Mucosa of rectum (tissue), 2 donors: ENCODE results near the gene RBBP8NL.

Experiments
- H3K27ac ChIP-seq, 2 donors: one replicate each; pipeline ENCODE4 v1.7.0; 2013; ENCODE audit warnings: inconsistent platforms in 2 of 2, low read depth in 2 of 2, low read length in 2 of 2
- H3K27me3 ChIP-seq, 2 donors: one replicate each; pipeline ENCODE4 v1.7.0; 2013; ENCODE audit warnings: low read length in 2 of 2; ENCODE audit not compliant: control insufficient read depth in 2 of 2, insufficient read depth in 2 of 2
- H3K36me3 ChIP-seq, 2 donors: one replicate each; pipeline ENCODE4 v1.7.0; 2013; ENCODE audit warnings: low read length in 2 of 2; ENCODE audit not compliant: control insufficient read depth in 2 of 2, insufficient read depth in 2 of 2
- H3K4me1 ChIP-seq, 2 donors: one replicate each; pipeline ENCODE4 v1.7.0; 2013; ENCODE audit warnings: low read length in 2 of 2, mild to moderate bottlenecking in 1 of 2; ENCODE audit not compliant: control insufficient read depth in 2 of 2, insufficient read depth in 2 of 2
- H3K4me3 ChIP-seq, 2 donors: one replicate each; pipeline ENCODE4 v1.7.0; 2013; ENCODE audit warnings: low read length in 2 of 2
- H3K9ac ChIP-seq, 2 donors: one replicate each; pipeline ENCODE4 v1.7.0; 2013; ENCODE audit warnings: low read length in 2 of 2, low read depth in 1 of 2, mild to moderate bottlenecking in 1 of 2
- H3K9me3 ChIP-seq, 2 donors: one replicate each; pipeline ENCODE4 v1.7.0; 2013; ENCODE audit warnings: low read length in 2 of 2; ENCODE audit not compliant: control insufficient read depth in 2 of 2
- donor health status: healthy.
- donor health status: Normal muscosa, but diverticular disease.

The RBBP8NL gene

DNA sequence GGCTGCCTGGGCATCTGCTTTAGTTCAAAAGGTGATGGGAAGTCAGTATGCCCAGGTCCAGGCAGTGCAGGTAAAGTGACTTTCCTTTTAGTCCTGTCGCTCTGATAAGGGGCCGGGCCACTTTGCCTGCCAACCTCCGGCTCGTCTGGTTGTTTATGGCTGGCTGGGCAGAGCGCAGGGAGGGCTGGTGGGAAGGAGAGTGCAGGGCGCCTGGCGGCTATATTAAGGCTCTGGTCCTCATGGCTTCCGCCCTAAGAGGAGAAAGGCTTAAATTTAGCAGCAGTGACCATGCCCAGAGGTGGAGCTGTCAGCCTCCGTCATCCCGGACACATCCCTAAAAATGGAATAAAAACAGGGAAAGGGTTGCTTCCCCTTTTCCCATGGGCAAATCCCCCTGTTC lies 33.8 kb upstream of the RBBP8NL start:
- Histone ChIP-seq H3K9ac (no peak overlapping the region), H3K4me3 (no peak overlapping the region), H3K4me1 (no peaks in the 10 kb centered on the region), H3K36me3 (no peaks in the 10 kb centered on the region), H3K27me3 (no peaks in the 10 kb centered on the region), H3K9me3 (no peaks in the 10 kb centered on the region), H3K27ac (no peak overlapping the region)

DNA sequence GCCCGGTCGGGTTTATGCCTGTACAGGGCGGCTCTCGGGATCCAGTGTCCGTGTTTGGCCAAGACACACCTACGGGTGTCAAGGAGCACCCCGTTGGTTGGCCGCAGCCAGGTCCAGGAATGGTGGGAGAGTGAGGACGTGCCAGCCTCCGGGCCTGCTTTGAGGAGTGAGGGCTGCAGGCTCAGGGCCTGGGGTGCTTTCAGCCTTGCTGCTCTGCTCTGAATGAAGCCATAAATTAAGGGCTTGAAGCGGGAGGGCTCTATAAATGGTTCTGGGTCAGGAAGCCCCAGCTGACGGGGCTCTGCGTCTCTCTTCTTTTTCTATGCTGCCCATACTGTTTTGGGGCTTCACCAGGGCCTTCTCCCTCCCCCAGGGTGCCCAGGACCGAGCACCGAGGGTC lies 33.3 kb upstream of the RBBP8NL start:
- Histone ChIP-seq H3K9ac (no peak overlapping the region), H3K36me3 (no peaks in the 10 kb centered on the region), H3K27ac (no peak overlapping the region), H3K27me3 (no peaks in the 10 kb centered on the region), H3K4me3 (no peak overlapping the region), H3K4me1 (no peaks in the 10 kb centered on the region), H3K9me3 (no peaks in the 10 kb centered on the region)

DNA sequence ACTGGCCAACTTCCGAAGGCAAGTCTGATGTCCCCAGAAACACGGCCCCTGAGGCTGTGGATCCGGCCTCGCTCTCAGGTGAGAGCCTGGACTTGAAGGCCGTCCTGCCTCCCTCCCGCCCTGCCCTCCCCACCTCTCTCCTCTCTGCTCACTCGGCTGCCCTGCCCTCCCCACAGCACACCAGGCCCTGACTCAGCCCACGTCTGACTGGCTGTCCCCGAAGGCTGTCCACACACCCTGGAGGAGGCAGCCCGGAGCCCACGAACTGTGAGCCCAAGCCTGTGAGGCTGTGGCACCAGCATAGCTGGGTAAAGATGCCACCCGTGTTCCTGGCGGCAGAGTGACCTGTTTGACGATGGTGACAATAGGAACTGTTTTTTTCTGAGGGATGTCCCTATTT lies 32.1 kb upstream of the RBBP8NL start:
- Histone ChIP-seq H3K4me1 (no peaks in the 10 kb centered on the region), H3K36me3 (no peaks in the 10 kb centered on the region), H3K9ac (no peak overlapping the region), H3K27me3 (no peaks in the 10 kb centered on the region), H3K27ac (no peak overlapping the region), H3K4me3 (no peak overlapping the region), H3K9me3 (no peaks in the 10 kb centered on the region)

DNA sequence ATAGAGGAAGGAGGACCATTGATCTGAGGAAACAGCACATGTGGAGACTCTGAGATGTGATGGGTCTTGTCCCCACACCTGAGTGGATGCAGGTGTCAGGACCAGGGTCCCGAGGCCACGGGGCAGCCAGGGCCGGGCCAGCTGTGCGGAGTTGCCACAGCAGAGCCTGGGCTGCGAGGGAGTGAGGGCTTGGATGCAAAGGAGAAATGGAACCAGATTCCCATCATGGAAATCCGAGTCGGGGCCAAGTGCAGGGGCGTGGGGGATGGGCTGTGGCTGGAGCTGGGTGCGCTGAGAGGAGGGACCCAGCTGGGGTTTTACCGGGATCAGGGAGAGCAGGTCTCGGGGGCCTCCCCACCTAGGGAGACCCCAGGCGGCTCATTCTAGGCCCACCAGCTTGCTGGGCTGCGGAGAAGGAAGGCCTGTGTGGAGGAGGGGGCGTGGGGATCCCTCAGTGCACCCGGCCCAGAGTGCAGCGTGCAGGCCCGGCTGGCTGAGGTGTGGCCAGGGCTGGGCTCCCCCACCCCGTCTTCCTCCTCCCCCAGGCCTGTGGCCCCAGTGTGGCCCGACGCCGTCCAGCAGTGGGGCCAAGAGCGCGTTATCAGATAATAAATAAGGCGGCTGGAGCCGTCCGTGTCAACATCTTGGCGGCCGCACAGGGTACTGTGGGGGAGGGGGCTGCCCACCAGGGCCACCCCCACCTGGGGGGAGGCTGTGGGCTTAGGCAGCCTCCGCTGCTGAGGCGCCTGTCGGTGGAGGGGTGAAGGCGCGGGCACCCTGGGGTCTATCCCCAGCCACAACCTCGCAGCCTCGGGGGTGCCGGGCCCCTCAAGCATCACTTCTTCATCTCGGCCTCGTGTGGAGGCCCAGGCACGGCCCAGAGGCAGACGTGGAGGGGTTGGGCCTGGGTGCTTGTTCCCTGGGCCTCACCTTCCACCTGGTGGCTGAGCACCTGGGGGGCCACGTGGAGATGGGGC lies 31.2 kb upstream of the RBBP8NL start:
- no peak overlapping the region for H3K27ac ChIP-seq

DNA sequence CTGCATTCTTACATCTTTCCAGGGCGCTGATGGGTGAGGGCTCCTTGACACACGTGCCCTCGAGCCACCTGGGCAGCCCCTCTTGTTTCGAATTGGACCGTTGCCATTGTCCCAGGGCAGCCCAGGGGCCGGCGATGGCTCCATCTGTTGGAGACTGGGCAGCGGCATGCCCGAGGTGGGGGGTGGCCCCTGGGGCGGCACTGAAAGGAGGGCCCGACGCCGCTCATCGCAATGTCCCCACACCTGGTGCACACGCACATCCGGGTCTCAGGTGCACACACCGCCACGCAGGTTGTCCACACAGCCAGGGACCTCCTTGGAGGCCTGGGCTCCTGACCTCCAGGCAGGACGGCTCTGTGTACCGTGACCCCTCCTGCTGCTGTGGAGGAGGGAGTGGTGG lies 30.5 kb upstream of the RBBP8NL start:
- no peak overlapping the region for H3K27ac ChIP-seq
- no peak overlapping the region for H3K4me3 ChIP-seq
- no peaks in the 10 kb centered on the region for H3K27me3 ChIP-seq
- no peak overlapping the region for H3K9ac ChIP-seq
- H3K9me3 ChIP-seq: no peaks in the 10 kb centered on the region
- no peaks in the 10 kb centered on the region for H3K4me1 ChIP-seq
- H3K36me3 ChIP-seq: no peaks in the 10 kb centered on the region

More for the DNA sequence above, 31.2 kb upstream of the RBBP8NL start:
- no peaks in the 10 kb centered on the region for H3K36me3 ChIP-seq
- H3K4me1 ChIP-seq: no peaks in the 10 kb centered on the region
- no peaks in the 10 kb centered on the region for H3K9me3 ChIP-seq
- no peak overlapping the region for H3K4me3 ChIP-seq
- H3K9ac ChIP-seq: no peak overlapping the region
- H3K27me3 ChIP-seq: no peaks in the 10 kb centered on the region

DNA sequence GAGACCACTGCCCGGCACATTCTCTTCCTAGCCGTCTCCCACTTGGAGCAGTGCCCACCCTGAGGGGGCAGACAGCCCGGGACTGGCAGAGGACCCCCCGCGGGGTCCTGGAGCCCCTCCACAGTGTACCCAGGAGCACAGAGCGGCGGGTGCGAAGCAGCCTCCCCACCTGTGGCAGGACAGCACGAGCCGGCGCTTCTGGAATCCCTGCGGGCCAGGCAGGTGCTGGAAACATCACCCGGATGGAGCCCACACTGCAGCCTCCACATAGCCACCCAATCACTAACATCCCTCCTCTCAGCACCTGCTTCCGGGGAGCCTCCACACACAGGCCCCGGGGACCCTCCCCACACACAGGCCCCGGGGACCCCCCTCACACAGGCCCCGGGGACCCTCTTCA lies 29.8 kb upstream of the RBBP8NL start:
- Histone ChIP-seq H3K9ac (no peak overlapping the region), H3K9me3 (no peaks in the 10 kb centered on the region), H3K36me3 (no peaks in the 10 kb centered on the region), H3K4me3 (no peak overlapping the region), H3K27ac (no peak overlapping the region), H3K27me3 (peaks cover 0 to 4% of the 10 kb centered on the region in 2 donors), H3K4me1 (no peaks in the 10 kb centered on the region)

DNA sequence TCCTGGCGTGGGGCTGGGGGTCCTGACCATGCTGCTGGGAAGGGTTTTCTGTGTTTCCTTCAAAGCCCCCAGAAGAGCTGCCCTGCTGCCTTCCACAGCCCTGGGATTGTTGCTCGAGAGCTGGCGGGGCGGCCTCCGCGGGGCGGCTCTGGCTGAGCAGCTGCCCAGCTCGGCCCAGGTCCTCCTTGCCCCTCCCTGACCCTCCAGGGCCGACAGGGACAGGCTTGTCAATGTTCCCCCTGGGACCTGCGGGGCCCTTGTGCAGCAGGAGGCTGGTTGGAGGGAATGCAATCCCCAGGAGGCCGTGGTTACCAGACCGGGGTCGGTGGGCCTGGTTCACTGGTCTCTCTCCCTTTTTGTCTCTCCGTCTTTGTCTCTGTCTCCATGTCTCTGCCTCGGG lies 28.6 kb upstream of the RBBP8NL start:
- Histone ChIP-seq H3K9me3 (no peaks in the 10 kb centered on the region), H3K27me3 (peaks cover 0 to 5% of the 10 kb centered on the region in 2 donors), H3K4me1 (no peaks in the 10 kb centered on the region), H3K4me3 (no peak overlapping the region), H3K9ac (no peak overlapping the region), H3K27ac (no peak overlapping the region), H3K36me3 (no peaks in the 10 kb centered on the region)

DNA sequence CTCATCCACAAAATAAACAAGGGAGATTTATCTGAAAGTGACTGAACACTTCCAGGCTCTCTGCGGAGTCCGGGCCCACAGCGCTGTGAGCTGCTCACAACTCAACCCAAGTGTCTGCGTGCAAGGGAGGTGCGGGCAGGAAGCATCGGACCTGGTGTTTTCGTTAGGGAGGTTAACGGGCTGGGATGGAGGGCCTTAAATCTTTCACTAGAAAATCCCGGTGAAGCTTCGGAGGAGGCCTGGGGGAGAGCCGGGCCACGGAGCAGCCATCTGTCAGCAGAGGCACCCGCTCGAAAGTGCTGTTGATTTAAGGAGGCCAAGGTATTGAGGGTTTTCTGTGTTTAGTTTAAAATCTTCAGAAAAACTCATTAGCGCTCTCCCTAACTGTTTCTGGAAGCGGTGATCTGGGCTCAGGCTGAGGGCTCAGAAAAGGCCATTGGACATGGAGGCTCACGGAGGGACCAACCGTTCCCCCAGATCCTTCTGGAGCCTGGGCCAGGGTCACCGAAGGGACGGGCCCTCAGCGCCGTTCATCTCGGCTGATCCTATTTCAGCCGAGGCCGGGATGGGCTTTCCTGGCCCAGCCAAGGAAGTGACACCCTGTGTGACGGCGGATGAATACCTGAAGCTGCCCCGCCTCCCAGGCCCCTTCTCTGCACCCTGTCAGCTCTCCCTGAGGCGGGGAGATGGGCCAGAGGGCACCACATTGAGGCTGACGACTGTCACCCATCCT lies 27.7 kb upstream of the RBBP8NL start:
- Histone ChIP-seq H3K9ac (no peak overlapping the region), H3K27me3 (peaks cover 0 to 5% of the 10 kb centered on the region in 2 donors), H3K4me1 (no peaks in the 10 kb centered on the region), H3K4me3 (no peak overlapping the region), H3K27ac (no peak overlapping the region), H3K9me3 (no peaks in the 10 kb centered on the region), H3K36me3 (no peaks in the 10 kb centered on the region)

DNA sequence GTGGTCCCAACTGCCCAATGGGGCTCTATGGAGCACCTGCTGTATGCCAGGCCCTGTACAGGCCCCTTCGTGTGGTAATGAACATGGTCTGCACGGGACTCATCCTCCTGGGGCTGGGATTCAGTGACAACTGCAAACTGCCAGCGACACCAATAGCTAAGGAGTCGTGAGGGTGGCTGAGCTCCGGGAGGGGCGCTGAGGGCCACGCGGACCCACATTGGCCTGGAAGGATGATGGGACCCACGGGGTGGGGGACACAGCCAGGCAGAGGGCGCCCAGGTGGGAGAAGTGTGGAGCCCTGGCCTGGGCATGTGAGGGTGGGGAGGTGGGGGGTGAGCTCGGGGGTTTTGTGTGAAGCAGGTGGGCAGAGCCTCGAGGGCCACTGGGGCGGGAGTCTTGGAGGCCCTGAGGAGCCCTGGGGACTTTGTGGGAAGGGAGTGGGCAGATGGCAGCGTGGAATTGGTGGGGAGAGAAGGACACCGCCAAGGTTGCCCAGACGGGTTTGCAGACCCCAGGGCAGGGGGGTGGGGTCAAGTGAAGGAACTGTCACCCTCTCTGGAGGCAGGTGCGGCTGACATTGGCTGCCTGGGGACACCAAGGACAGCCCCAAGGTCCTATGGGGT lies 26.0 kb upstream of the RBBP8NL start:
- H3K9me3 ChIP-seq: no peaks in the 10 kb centered on the region
- H3K27ac ChIP-seq: no peak overlapping the region
- peaks cover 0 to 5% of the 10 kb centered on the region in 2 donors for H3K27me3 ChIP-seq
- H3K4me1 ChIP-seq: no peaks in the 10 kb centered on the region
- H3K36me3 ChIP-seq: no peaks in the 10 kb centered on the region
- no peak overlapping the region for H3K4me3 ChIP-seq
- no peak overlapping the region for H3K9ac ChIP-seq
